Activated T-helper 2 cell treated with anti-CD3 and anti-CD28 coated beads, Interferon-gamma antibody, Interleukin-2, Interleukin-4, amounts not matched to agents 10 μg/mL and 5 μg/mL and 100 μg/mL, durations not matched to agents 14 hours and 24 hours and 36 hours (primary cell): ENCODE data around the gene HM13. TPM values are rescaled to one million over a fixed set of nuclear protein-coding genes. Genes with fewer than 3 reads are reported as not detected.
A peak's percentile ranks its signal among the peaks of the same experiment; 100 is the strongest.
"Not testable (repeated sequence)": the region's sequence is repeated elsewhere in the genome, so short reads cannot be mapped to it uniquely, and the experiment has no call there.

Source experiments
- DNase-seq: peaks from one replicate; pipeline ENCODE4 v3.0.0; 2021; ENCODE audit warnings: low spot score
- H3K27ac Mint-ChIP-seq: one replicate; pipeline ENCODE4 v1.8.0; 2021; ENCODE audit warnings: mixed read lengths
- H3K27me3 Mint-ChIP-seq: one replicate; pipeline ENCODE4 v1.8.0; 2021; ENCODE audit warnings: low read depth, mixed read lengths
- H3K36me3 Mint-ChIP-seq: one replicate; pipeline ENCODE4 v1.8.0; 2021; ENCODE audit warnings: low read depth, mixed read lengths
- H3K4me1 Mint-ChIP-seq: one replicate; pipeline ENCODE4 v1.8.0; 2021; ENCODE audit warnings: low read depth, mixed read lengths
- H3K4me3 Mint-ChIP-seq: one replicate; pipeline ENCODE4 v1.8.0; 2021; ENCODE audit warnings: low read depth, mild to moderate bottlenecking, moderate library complexity, mixed read lengths
- H3K9me3 Mint-ChIP-seq: one replicate; pipeline ENCODE4 v1.8.0; 2021; ENCODE audit warnings: mixed read lengths
- intact Hi-C: fragments of 100-400 bp; cut with micrococcal nuclease; formaldehyde crosslinking; loops from one replicate; pipeline ENCODE4 v1.15.1; 2023
- total RNA-seq: library from RNA; stranded (reverse); gene quantifications from 2 replicates; pipeline ENCODE4 v1.2.3, GENCODE V29; 2022

The HM13 gene
- total RNA-seq, 1 donor from 2014 or later = 184 TPM

- H3K36me3 Mint-ChIP-seq = no peaks in the 10 kb centered on the region
- H3K4me3 Mint-ChIP-seq = no peak overlapping the region
- intact Hi-C loops = no loop called here
- peaks cover 4% of the 10 kb centered on the region for H3K4me1 Mint-ChIP-seq
- no peaks in the 10 kb centered on the region for H3K9me3 Mint-ChIP-seq
- H3K27me3 Mint-ChIP-seq = peaks cover 20% of the 10 kb centered on the region
- H3K27ac Mint-ChIP-seq = no peak overlapping the region
- DNase-seq = no peak
These were observed 28.5 kb upstream of the HM13 start for GRCh38 chr20:31485450-31486339.

GRCh38 chr20:31488115-31488514 lies 26.1 kb upstream of the HM13 start:
- Mint-ChIP-seq H3K27me3 (peaks cover 17% of the 10 kb centered on the region), H3K4me3 (no peak overlapping the region), H3K27ac (no peak overlapping the region), H3K9me3 (no peaks in the 10 kb centered on the region), H3K4me1 (peaks cover 4% of the 10 kb centered on the region), H3K36me3 (no peaks in the 10 kb centered on the region)
- DNase-seq = no peak
- intact Hi-C loops = no loop called here

GRCh38 chr20:31489152-31489551 lies 25.1 kb upstream of the HM13 start:
- H3K27me3 Mint-ChIP-seq = peaks cover 21% of the 10 kb centered on the region
- H3K9me3 Mint-ChIP-seq = no peaks in the 10 kb centered on the region
- H3K4me3 Mint-ChIP-seq = no peak overlapping the region
- H3K27ac Mint-ChIP-seq = no peak overlapping the region
- no peaks in the 10 kb centered on the region for H3K36me3 Mint-ChIP-seq
- H3K4me1 Mint-ChIP-seq = peaks cover 4% of the 10 kb centered on the region
- intact Hi-C loops = no loop called here
- DNase-seq = no peak

- H3K36me3 Mint-ChIP-seq = no peaks in the 10 kb centered on the region
- peaks cover 27% of the 10 kb centered on the region for H3K27me3 Mint-ChIP-seq
- H3K9me3 Mint-ChIP-seq = no peaks in the 10 kb centered on the region
- no peak overlapping the region for H3K27ac Mint-ChIP-seq
- DNase-seq = no peak
- intact Hi-C loops = no loop called here
- peaks cover 4% of the 10 kb centered on the region for H3K4me1 Mint-ChIP-seq
- H3K4me3 Mint-ChIP-seq = no peak overlapping the region
These were observed 23.5 kb upstream of the HM13 start for GRCh38 chr20:31490752-31491151.

GRCh38 chr20:31494131-31494530 lies 20.1 kb upstream of the HM13 start:
- H3K4me1 Mint-ChIP-seq = no peaks in the 10 kb centered on the region

GRCh38 chr20:31496761-31497295 lies 17.4 kb upstream of the HM13 start:
- H3K4me3 Mint-ChIP-seq = no peak overlapping the region
- DNase-seq = no peak
- no peak overlapping the region for H3K27ac Mint-ChIP-seq
- intact Hi-C loops = no loop called here
- H3K9me3 Mint-ChIP-seq = no peaks in the 10 kb centered on the region
- no peaks in the 10 kb centered on the region for H3K36me3 Mint-ChIP-seq
- no peaks in the 10 kb centered on the region for H3K4me1 Mint-ChIP-seq
- peaks cover 23% of the 10 kb centered on the region for H3K27me3 Mint-ChIP-seq

More at GRCh38 chr20:31494131-31494530, 20.1 kb upstream of the HM13 start:
- no peak for DNase-seq
- Mint-ChIP-seq H3K36me3 (no peaks in the 10 kb centered on the region), H3K9me3 (no peaks in the 10 kb centered on the region), H3K27ac (no peak overlapping the region), H3K4me3 (no peak overlapping the region), H3K27me3 (peaks cover 24% of the 10 kb centered on the region)
- intact Hi-C loops = no loop called here

GRCh38 chr20:31497838-31498540 lies 16.3 kb upstream of the HM13 start:
- no peaks in the 10 kb centered on the region for H3K36me3 Mint-ChIP-seq
- intact Hi-C loops = no loop called here
- no peaks in the 10 kb centered on the region for H3K9me3 Mint-ChIP-seq
- H3K4me3 Mint-ChIP-seq = no peak overlapping the region
- DNase-seq = no peak
- H3K4me1 Mint-ChIP-seq = no peaks in the 10 kb centered on the region
- no peak overlapping the region for H3K27ac Mint-ChIP-seq
- H3K27me3 Mint-ChIP-seq = peaks cover 23% of the 10 kb centered on the region

GRCh38 chr20:31500527-31500926 lies 13.7 kb upstream of the HM13 start:
- DNase-seq = no peak
- Mint-ChIP-seq H3K4me1 (no peaks in the 10 kb centered on the region), H3K36me3 (no peaks in the 10 kb centered on the region), H3K27me3 (peaks cover 16% of the 10 kb centered on the region), H3K4me3 (no peak overlapping the region), H3K9me3 (no peaks in the 10 kb centered on the region), H3K27ac (no peak overlapping the region)
- intact Hi-C loops = no loop called here

- intact Hi-C loops = loop anchor here (1.0 kb wide), 1 partner anchor 43 kb away; no protein-coding TSS in a partner anchor
- not testable (repeated sequence) for H3K9me3 Mint-ChIP-seq, H3K27me3 Mint-ChIP-seq, H3K4me3 Mint-ChIP-seq, H3K4me1 Mint-ChIP-seq, H3K27ac Mint-ChIP-seq, H3K36me3 Mint-ChIP-seq
- DNase-seq = peak; percentile 48
These were observed 11.2 kb upstream of the HM13 start for GRCh38 chr20:31502884-31503673.

GRCh38 chr20:31505903-31506302 lies 8.3 kb upstream of the HM13 start:
- Mint-ChIP-seq H3K36me3 (no peaks in the 10 kb centered on the region), H3K27me3 (peaks cover 15% of the 10 kb centered on the region), H3K27ac (no peak overlapping the region), H3K4me3 (no peak overlapping the region), H3K9me3 (no peaks in the 10 kb centered on the region), H3K4me1 (no peaks in the 10 kb centered on the region)
- DNase-seq = no peak
- intact Hi-C loops = no loop called here

- no peak overlapping the region for H3K4me3 Mint-ChIP-seq
- peaks cover 13% of the 10 kb centered on the region for H3K27me3 Mint-ChIP-seq
- H3K36me3 Mint-ChIP-seq = no peaks in the 10 kb centered on the region
- H3K27ac Mint-ChIP-seq = no peak overlapping the region
- intact Hi-C loops = no loop called here
- no peaks in the 10 kb centered on the region for H3K4me1 Mint-ChIP-seq
- no peaks in the 10 kb centered on the region for H3K9me3 Mint-ChIP-seq
- no peak for DNase-seq
These were observed 5.6 kb upstream of the HM13 start for GRCh38 chr20:31508517-31509244.
